Activated CD8-positive, alpha-beta memory T cell treated with anti-CD3 and anti-CD28 coated beads, Interleukin-2, amount 50 U/mL, for 24 hours (primary cell): ENCODE data around the gene CCDC121.

Experiments
- DNase-seq: peaks from one replicate; pipeline ENCODE4 v3.0.0-alpha.2; 2020; ENCODE audit errors: extremely low read depth

CCDC121 gene

GRCh38 chr2:27582129-27582694, 46.6 kb downstream of the CCDC121 start:
- no peak for DNase-seq

GRCh38 chr2:27581417-27582128, 47.2 kb downstream of the CCDC121 start:
- no peak for DNase-seq
